A549 (cell line): Measurements from ENCODE around the gene NXN. TPM values are rescaled to one million over a fixed set of nuclear protein-coding genes. Genes with fewer than 3 reads are reported as not detected.

Source experiments
- ATAC-seq, 2 experiments: fragments of 200-7000 bp in 1 of 2; fragments of >200 bp in 1 of 2; cut with Nextera tagmentation in 1 of 2; cut with Tn5 transposase in 1 of 2; 3 replicates each; pipeline versions ENCODE4 v1.8.0 to v1.9.1; 2018 to 2020; ENCODE audit warnings: mild to moderate bottlenecking in 1 of 2, moderate library complexity in 1 of 2
- CTCF ChIA-PET: fragments of 300-600 bp; sonication (Branson Sonifier 250); formaldehyde crosslinking; extraction: SDS; loops from one replicate; lab custom pipeline; 2021; ENCODE audit warnings: antibody characterized with exemption, inconsistent platforms; lab: Yijun Ruan, JAX
- POLR2A ChIA-PET: fragments of 350-600 bp; formaldehyde crosslinking; extraction: SDS; loops from one replicate; lab custom pipeline; 2021; ENCODE audit warnings: antibody characterized with exemption, inconsistent platforms; lab: Yijun Ruan, JAX
- DNase-seq, 2 experiments: peaks; one replicate each; pipeline versions ENCODE4 v3.0.0 to v3.0.0-alpha.2; 2011 to 2016; ENCODE audit warnings: low read depth in 1 of 2, low spot score in 1 of 2
- FAIRE-seq: peaks from 2 replicates; lab custom pipeline; 2011; peaks lifted over from hg19 to GRCh38; lab: Jason Lieb, UNC
- H3K27ac ChIP-seq, 2 experiments: fragments of >200 bp; sonication (Bioruptor Twin); formaldehyde crosslinking; 3 replicates each; pipeline ENCODE4 v1.5.1; 2016 to 2017
- H3K4me1 ChIP-seq: fragments of >200 bp; sonication (Bioruptor Twin); formaldehyde crosslinking; 3 replicates; pipeline ENCODE4 v1.6.1; 2016
- H3K4me2 ChIP-seq: fragments of >200 bp; sonication (Bioruptor Twin); formaldehyde crosslinking; 3 replicates; pipeline ENCODE4 v1.6.1; 2016
- H3K4me3 ChIP-seq: fragments of >200 bp; sonication (Bioruptor Twin); formaldehyde crosslinking; 3 replicates; pipeline ENCODE4 v1.5.1; 2016
- H3K9me3 ChIP-seq: fragments of >200 bp; sonication (Bioruptor Twin); formaldehyde crosslinking; 3 replicates; pipeline ENCODE4 v1.6.1; 2016
- CBX8 ChIP-seq: fragments of 200-600 bp; sonication (generic); IDR thresholded peaks from 2 replicates; pipeline ENCODE4 v1.6.1; 2016
- CEBPB ChIP-seq, 2 experiments: fragments of >200 bp in 1 of 2; sonication (Bioruptor Twin) in 1 of 2; formaldehyde crosslinking in 1 of 2; IDR thresholded peaks; 2 replicates each; pipeline ENCODE4 v1.6.1; 2012 to 2016
- CHD2 ChIP-seq: fragments of 150-350 bp; IDR thresholded peaks from 2 replicates; pipeline ENCODE4 v1.6.1; 2014; ENCODE audit warnings: low read length; ENCODE audit not compliant: partially characterized antibody
- E2F6 ChIP-seq: IDR thresholded peaks from 2 replicates; pipeline ENCODE4 v1.6.1; 2012; ENCODE audit warnings: low read depth, borderline replicate concordance
- EHMT2 ChIP-seq: fragments of 200-600 bp; sonication (generic); IDR thresholded peaks from 2 replicates; pipeline ENCODE4 v1.6.1; 2016; ENCODE audit warnings: antibody characterized with exemption, low read depth, mild to moderate bottlenecking, moderate library complexity
- ELK1 ChIP-seq: fragments of 150-350 bp; IDR thresholded peaks from 2 replicates; pipeline ENCODE4 v1.6.1; 2014; ENCODE audit warnings: low read depth, mild to moderate bottlenecking, low read length
- EP300 ChIP-seq, 2 experiments: fragments of >200 bp; sonication (Bioruptor Twin); formaldehyde crosslinking; IDR thresholded peaks; 2 replicates in 1 of 2; 3 replicates in 1 of 2; pipeline ENCODE4 v1.6.1; 2016 to 2017
- FOSB ChIP-seq: fragments of 250-450 bp; sonication (Bioruptor Pico); IDR thresholded peaks from 2 replicates; pipeline ENCODE4 v1.5.0; 2020; ENCODE audit warnings: mild to moderate bottlenecking, moderate library complexity
- FOSL2 ChIP-seq, 2 experiments: fragments of 450-650 bp in 1 of 2; fragments of >200 bp in 1 of 2; sonication (Bioruptor Twin) in 1 of 2; formaldehyde crosslinking; IDR thresholded peaks; 2 replicates each; pipeline versions ENCODE4 v1.5.0 to v1.6.1; 2016 to 2020; ENCODE audit warnings: mild to moderate bottlenecking in 1 of 2, moderate library complexity in 1 of 2
- FOXS1 ChIP-seq: fragments of 250-450 bp; sonication (Bioruptor Pico); IDR thresholded peaks from 2 replicates; pipeline ENCODE4 v1.5.0; 2020; ENCODE audit warnings: mild to moderate bottlenecking, moderate library complexity
- HMGXB4 ChIP-seq: fragments of 250-450 bp; sonication (Bioruptor Pico); IDR thresholded peaks from 2 replicates; pipeline ENCODE4 v1.5.0; 2021; ENCODE audit warnings: mild to moderate bottlenecking, moderate library complexity, borderline replicate concordance
- HOXB13 ChIP-seq: fragments of 250-450 bp; sonication (Bioruptor Pico); IDR thresholded peaks from 2 replicates; pipeline ENCODE4 v1.5.0; 2020; ENCODE audit warnings: low read depth, mild to moderate bottlenecking, moderate library complexity
- KDM1A ChIP-seq: fragments of 200-600 bp; sonication (generic); IDR thresholded peaks from 2 replicates; pipeline ENCODE4 v1.6.1; 2016; ENCODE audit warnings: low read depth, mild to moderate bottlenecking
- MAFK ChIP-seq: fragments of 450-650 bp; IDR thresholded peaks from 2 replicates; pipeline ENCODE4 v1.6.1; 2014; ENCODE audit not compliant: partially characterized antibody
- PBX3 ChIP-seq: IDR thresholded peaks from 2 replicates; pipeline ENCODE4 v1.6.1; 2012
- PHF8 ChIP-seq: fragments of 200-600 bp; sonication (generic); IDR thresholded peaks from 2 replicates; pipeline ENCODE4 v1.6.1; 2016; ENCODE audit warnings: low read depth, mild to moderate bottlenecking, antibody characterized with exemption, moderate library complexity, borderline replicate concordance
- RARB ChIP-seq: fragments of 250-450 bp; sonication (Bioruptor Pico); IDR thresholded peaks from 2 replicates; pipeline ENCODE4 v1.8.0; 2021; ENCODE audit warnings: mild to moderate bottlenecking, moderate library complexity
- REST ChIP-seq: fragments of 200-600 bp; sonication (generic); IDR thresholded peaks from 2 replicates; pipeline ENCODE4 v1.6.1; 2016; ENCODE audit warnings: antibody characterized with exemption, mild to moderate bottlenecking, moderate library complexity
- RFX5 ChIP-seq: fragments of 450-650 bp; IDR thresholded peaks from 2 replicates; pipeline ENCODE4 v1.7.1; 2014; ENCODE audit warnings: antibody characterized with exemption, mild to moderate bottlenecking, moderate library complexity
- SMC3 ChIP-seq: fragments of >200 bp; sonication (Bioruptor Twin); formaldehyde crosslinking; IDR thresholded peaks from 3 replicates; pipeline ENCODE4 v1.6.1; 2018; ENCODE audit warnings: inconsistent platforms
- USF2 ChIP-seq: fragments of 450-650 bp; IDR thresholded peaks from 2 replicates; pipeline ENCODE4 v1.6.1; 2014; ENCODE audit warnings: antibody characterized with exemption
- WGBS: methylation state at CpG from one replicate; pipeline ENCODE4 v1.1.6; 2017; ENCODE audit errors: missing lambda C conversion rate; 5-methylcytosine and 5-hydroxymethylcytosine counted together
- polyA plus RNA-seq, 4 experiments: library from polyadenylated mRNA; depleted of rRNA in 3 of 4; stranded (reverse); fragments of >200 nt; fragmentation: RNase III in 1 of 4; extraction: RNeasy Plus Mini Kit Qiagen cat#74134 plus additional on column Dnase treatment in 1 of 4; gene quantifications; 2 replicates in 3 of 4; 3 replicates in 1 of 4; pipeline ENCODE4 v1.2.3, GENCODE V29; 2011 to 2017

NXN gene
- polyA plus RNA-seq, 2 of the 4 experiments (the other 2 are of a cell fraction) = 24.6 to 31.1 TPM

GRCh38 chr17:812638-813204 lies 166.9 kb downstream of the NXN start:
- Histone ChIP-seq H3K4me1 (no peaks in the 10 kb centered on the region), H3K4me3 (no peak overlapping the region), H3K9me3 (no peaks in the 10 kb centered on the region), H3K27ac (no peak overlapping the region), H3K4me2 (no peak overlapping the region)
- WGBS = 96% methylated on average over 14 of the region's 14 CpGs
- TF ChIP-seq FOSL2 (IDR thresholded peaks at IDR 0.05) = no peak
- TF ChIP-seq FOSL2 (CRISPR knock-in tag; IDR thresholded peaks at IDR 0.05) = no peak
- no peak for TF ChIP-seq FOSB (CRISPR knock-in tag)
- TF ChIP-seq CEBPB (IDR thresholded peaks at IDR 0.05) = no peak
- TF ChIP-seq PBX3 = no peak
- no peak for TF ChIP-seq EHMT2
- TF ChIP-seq EP300 (IDR thresholded peaks at IDR 0.05) = no peak
- no peak for TF ChIP-seq MAFK
- no peak for TF ChIP-seq REST
- FAIRE-seq (no peak), ATAC-seq (no peak), DNase-seq (no peak)
- CTCF ChIA-PET = interaction anchor here (0.9 to 1.0 kb wide), 2 partner anchors 16 to 168 kb away, joined by 3 read pairs; no protein-coding TSS in a partner anchor
- POLR2A ChIA-PET = no interaction called here

- 79% methylated on average over 29 of the region's 29 CpGs for WGBS
- Histone ChIP-seq H3K9me3 (no peaks in the 10 kb centered on the region), H3K4me1 (no peaks in the 10 kb centered on the region), H3K27ac (no peak overlapping the region), H3K4me2 (no peak overlapping the region), H3K4me3 (no peak overlapping the region)
- TF ChIP-seq HMGXB4 (CRISPR knock-in tag) (no peak), CHD2 (no peak), FOXS1 (CRISPR knock-in tag) (no peak), EP300 (IDR thresholded peaks at IDR 0.05) (no peak), KDM1A (no peak), FOSL2 (IDR thresholded peaks at IDR 0.05) (no peak), FOSL2 (CRISPR knock-in tag; IDR thresholded peaks at IDR 0.05) (no peak), E2F6 (no peak), RARB (CRISPR knock-in tag) (no peak), ELK1 (no peak), FOSB (CRISPR knock-in tag) (no peak), USF2 (no peak), RFX5 (no peak), CBX8 (no peak), PHF8 (no peak), HOXB13 (CRISPR knock-in tag) (no peak), SMC3 (no peak)
- ChIA-PET POLR2A (no interaction called here), CTCF (no interaction called here)
- DNase-seq (no peak), FAIRE-seq (no peak), ATAC-seq (no peak)
Observed at GRCh38 chr17:811051-811784, 168.4 kb downstream of the NXN start.
